ENCODE measurements around the gene CLDN15.
"Not testable (repeated sequence)": the region's sequence is repeated elsewhere in the genome, so short reads cannot be mapped to it uniquely, and the experiment has no call there.

CLDN15 gene

DNA sequence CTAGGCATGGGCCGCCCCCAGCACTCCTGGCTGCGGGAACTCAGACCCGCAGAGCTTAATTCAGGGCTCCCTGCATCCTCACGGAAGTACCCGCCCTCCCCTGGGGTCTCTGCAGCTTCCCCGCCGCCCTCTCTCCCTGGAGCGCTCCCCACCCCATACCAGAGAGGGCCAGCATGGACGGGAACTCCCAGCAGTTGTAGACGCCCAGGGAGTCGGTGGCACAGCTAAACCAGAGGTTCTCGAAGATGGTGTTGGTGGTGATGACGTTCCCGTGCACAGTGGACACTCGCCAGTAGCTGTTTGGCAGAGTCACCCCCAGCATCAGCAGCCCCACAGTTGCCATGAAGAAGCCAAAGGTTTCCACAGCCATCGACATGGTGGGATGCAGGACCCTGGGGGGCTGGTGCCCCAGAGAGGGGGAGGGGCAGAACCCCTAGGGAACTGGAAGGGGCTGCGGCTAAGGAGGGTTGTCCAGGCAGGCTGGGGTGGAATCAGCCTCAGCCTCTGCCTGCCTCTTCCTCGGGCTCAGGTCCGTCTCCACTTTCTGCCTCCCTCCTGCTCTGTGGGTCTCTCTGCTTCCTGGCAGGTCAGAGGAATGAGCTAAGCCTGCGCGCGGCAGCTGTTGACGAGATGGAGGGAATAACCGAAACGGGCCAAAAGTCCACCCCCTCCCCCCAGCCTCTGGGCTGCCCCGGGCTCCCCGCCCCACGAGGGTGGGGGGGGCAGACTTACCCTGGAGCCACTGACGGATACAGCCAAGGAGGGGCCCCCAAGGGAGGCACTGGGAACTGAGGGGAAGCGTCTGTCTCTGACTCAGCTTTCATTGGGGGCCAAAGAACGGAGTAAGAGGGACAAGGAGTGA, at the start of gene CLDN15:
Gene CLDN15 (minus strand): TSS at position 597 of the 862 bp plus-strand sequence. CDS start 221 bp downstream, at position 376.
- DNase-seq, result peak in 6 of 58 donors; percentile 4 to 36 (median 30)

- no peak for DNase-seq
These were observed 49.4 kb upstream of the CLDN15 start for GRCh38 chr7:101287032-101287431.

GRCh38 chr7:101285880-101286279, 48.3 kb upstream of the CLDN15 start:
- not testable (repeated sequence) for DNase-seq

GRCh38 chr7:101285171-101285570, 47.6 kb upstream of the CLDN15 start:
- no peak for DNase-seq

GRCh38 chr7:101280912-101281311, 43.3 kb upstream of the CLDN15 start:
- DNase-seq, result not testable (repeated sequence)

DNA sequence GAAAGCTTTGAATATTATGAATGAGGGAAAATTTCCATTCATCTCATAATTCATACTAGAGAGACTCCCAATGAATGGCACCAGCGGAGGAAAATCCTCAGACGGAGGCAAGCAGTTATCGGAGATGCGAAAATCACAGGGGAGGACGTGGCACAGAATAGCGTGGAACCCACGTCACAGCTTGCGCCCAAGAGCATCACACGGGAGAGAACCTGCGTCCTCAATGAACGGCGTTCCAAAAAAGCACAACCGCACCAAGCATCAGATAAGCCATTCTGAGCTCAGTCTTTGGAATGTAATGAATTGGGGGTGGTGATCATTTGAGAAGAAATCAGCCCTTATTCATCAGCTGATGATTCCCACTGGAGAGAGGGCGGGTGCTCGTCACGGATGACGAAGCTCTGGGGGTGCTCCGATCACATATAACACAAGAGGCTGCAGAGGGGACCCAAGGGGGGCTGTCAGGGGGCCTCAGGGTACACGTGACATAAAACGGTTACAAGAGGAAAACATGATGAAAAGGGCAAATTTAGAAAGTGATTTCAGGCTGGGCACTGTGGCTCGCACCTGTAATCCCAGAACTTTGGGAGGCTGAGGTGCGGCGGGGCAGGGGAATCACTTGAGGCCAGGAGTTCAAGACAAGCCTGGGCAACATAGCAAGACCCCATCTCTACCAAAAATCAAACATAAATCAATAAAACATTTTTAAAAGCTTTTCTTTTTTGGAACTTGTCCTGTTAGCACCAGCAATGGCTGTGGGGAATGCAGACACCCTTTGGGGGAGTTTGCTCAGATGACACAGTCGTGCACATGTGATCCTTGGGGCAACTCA, 41.1 kb upstream of the CLDN15 start:
- peak in 5 of 58 donors; percentile 7 to 38 (median 8) for DNase-seq

DNA sequence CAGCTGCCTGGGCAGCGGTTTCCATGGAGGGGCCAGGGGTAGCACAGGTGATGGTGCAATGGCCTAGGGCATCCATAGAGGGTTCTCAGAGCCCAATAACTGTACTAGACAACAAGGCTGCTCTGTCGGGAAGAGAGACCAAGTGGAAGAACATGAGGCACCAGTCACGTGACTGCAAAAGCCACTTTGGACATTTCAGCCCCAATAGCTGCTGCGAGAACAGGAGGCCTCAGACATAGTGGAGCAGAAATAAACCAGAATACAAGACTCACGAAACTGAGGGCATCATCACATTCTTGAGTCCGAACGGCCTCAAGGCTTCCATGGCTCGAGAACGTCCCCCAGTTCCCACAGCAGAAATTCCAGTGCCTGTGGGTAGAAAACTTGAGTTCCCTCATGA, 39.6 kb upstream of the CLDN15 start:
- no peak for DNase-seq

DNA sequence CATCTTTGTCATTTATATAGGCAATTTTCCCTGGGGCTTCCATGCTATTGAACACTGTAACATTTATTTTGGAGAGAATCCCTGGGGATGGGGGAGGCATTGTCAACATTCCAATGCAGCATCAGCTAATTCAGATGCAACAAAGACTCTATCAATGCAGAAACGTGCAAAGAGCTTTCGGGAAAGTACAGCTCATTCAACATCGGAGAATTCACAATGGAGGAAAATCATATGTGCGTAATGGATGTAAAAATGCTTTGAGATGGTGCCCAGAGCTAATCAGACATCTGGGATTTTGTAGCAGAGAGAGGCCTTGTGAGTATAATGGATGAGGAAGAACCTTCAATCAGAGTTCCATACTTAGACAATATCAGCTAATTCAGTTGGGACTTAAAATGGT, 35.6 kb upstream of the CLDN15 start:
- DNase-seq, result peak in 3 of 58 donors; percentile 2 to 30 (median 19)

DNA sequence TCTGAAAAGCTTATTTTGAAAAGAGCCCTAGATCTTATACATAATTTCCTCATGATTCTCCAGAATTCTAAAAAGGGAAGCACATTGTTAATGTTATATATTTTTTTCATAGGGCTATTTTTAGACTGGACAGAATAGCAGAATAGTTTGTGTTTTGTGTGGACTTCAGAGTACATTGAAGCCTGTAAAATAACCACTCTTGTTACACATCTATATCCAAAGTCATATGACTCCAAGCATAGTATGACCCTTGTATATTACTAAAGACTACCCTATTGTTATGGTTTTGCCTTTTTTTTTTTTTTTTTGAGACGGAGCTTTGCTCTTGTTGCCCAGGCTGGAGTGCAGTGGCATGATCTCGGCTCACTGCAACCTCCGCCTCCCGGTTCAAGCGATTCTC, 33.4 kb upstream of the CLDN15 start:
- peak in 1 of 58 donors; percentile 19 for DNase-seq

DNA sequence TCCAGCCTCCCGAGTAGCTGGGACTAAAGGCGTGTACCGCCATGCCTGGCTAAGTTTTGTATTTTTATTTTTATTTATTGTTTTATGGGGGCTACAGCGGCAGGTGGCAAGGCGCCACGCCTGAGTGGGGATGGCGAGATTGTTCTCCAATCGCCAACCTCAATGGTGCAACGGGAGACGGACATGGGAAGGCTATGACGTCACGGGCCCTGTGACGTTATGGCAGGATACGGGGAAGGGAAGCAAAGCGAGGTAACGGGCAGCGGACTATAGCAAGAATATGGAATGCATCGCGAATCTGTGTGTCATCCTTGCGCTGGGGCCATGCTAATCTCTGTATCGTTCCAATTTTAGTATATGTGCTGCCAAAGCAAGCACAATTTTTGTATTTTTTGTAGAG, 32.1 kb upstream of the CLDN15 start:
- DNase-seq, result no peak

DNA sequence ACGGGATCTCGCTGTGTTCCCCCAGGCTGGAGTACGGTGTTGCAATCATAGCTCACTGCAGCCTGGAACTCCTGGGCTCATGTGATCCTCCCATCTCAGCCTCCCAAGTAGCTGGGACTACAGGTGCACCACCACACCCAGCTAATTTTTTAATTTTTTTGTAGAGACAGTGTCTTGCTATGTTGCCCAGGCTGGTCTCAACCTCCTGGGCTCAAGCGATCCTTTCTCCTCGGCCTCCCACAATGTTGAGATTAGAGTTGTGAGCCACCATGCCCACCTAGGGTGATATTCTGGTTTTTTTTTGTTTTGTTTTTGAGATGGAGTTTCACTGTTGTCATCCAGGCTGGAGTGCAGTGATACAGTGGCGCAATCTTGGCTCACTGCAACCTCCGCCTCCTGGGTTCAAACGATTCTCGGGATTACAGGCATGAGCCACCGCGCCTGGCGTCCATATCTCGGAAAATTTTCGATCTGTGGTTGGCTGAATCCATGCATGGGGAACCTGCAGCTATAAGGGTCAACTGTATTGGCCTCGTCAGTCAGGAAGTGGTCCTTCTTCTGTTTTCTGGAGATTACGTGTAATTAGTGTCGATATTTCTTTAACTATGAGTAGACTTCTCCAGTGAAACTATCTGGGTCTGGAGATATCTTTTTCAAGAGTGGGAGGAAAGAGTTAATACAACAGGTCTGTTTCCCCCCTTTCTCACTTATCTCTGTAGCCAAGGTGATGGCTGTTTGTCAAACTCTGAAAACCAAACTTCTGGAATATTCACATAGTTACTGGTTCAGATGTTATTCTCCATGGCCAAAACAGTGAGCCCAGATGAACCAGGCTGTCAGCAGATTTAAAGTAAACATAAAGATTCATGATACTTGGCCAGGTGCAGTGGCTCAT, 28.3 kb upstream of the CLDN15 start:
- no peak for DNase-seq

DNA sequence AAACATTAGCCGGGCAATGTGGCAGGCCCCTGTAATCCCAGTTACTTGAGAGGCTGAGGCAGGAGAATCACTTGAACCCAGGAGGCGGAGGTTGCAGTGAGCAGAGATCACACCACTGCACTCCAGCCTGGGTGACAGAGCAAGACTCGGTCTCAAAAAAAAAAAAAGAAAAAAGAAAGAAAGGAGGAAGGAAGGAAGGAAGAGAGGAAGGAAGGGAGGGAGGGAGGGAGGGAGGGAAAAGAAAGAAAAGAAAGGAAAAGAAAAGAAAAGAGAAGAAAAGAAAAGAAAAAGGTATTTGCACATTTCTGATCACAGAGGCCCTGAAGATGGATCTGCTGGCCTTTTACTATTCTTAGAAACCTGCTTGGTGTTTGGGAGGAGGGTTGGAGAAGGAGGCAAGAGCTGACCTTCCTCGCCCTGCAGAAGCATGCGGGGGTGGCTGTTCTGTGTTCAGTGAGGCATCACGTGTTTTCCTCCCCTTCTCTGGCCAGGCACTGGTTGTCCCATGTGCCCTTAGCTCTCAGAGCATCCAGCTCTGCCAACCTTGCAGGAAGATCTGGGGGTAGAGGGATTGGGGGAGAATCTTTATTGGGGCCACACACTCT, 26.6 kb upstream of the CLDN15 start:
- DNase-seq, result not testable (repeated sequence)

DNA sequence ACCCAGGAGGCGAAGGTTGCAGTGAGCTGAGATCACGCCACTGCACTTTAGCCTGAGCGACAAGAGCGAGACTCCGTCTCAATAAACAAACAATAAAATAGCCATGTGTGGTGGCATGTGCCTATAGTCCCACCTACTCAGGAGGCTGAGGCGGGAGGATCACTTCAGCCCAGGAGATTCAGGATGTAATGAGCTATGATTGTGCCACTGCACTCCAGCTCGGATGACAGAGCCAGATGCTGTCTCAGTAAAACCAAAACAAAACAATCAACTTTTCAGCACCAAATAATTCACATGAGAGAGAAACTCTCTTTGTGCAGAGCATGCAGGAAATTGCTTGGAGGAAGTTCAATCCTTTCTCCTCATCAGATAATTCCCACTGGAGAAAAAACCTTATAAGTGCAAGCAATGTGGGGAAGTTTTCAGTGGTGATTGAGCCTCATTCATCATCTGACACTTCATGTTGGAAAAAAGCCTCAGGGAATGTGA, 20.7 kb upstream of the CLDN15 start:
- no peak for DNase-seq

DNA sequence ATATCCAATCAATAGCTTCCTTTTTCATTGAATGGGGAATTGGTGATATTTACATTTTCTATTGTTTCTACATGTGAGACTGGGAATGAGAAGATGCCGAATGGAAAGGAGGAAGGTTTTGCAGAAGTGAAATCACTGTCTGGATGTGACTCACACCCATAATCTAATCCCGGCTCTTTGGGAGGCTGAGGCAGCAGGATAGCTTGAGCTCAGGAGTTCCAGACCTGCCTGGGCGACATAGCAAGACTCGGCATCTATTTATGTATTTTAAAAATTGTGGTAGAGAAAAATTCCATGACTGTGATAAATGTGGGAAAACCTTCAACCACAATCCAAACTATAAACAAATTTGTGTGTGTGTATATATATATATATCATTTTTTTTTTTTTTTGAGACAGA, 18.2 kb upstream of the CLDN15 start:
- DNase-seq, result no peak

DNA sequence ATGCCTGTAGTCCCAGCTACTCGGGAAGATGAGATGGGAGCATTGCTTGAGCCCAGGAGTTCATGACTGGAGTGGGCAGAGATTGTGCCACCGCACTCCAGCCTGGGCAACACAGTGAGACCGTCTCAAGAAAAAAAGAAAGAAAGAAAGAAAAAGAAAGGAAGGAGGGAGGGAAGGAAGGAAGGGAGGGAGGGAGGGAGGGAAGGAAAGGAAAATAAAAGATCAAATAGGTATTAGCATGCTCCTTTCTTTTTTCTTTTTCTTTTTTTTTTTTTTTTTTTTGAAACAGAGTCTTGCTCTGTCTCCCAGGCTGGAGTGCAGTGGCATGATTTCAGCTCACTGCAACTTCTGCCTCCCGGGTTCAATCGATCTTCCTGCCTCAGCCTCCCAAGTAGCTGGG, 15.6 kb upstream of the CLDN15 start:
- DNase-seq, result not testable (repeated sequence)

DNA sequence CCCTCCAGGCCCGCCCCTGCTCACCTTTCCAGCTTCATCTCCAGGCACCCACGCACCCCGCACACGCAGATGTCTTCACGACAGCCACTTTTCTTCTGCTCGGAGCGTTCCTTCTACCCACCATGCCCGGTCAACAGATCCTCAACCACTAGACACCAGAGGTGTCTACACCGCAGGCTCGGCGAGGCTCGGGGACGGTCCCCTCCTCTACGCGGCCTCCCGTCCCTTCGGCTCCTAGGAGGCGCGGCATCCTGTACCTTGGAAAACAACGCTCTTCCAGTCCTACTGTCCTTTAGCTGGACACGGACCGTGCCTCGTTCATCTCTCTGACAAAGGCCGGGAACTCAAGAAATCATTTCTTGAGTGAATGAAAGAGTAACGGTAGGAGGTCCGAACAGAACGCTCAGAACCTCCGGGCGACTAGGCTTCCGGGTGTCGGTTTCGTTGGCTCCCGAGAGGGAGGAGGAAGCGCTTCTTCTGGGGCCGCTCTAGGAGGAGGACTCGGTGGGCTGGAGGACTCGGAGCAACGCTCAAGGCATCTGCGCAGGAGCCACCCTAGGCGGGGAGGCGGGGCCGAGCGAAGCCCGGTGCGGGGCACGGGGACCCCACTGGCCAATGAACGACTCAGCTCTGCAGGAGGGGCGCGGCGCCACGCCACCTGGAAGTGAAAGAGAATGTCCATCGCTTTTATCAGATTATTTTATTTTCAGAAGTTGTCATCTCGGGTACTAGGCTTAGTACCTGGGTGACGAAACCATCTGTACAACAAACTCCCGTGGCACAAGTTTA, 14.5 kb upstream of the CLDN15 start:
- DNase-seq, result peak; percentile 54 to 97 (median 93)

- no peak for DNase-seq
These were observed 12.7 kb upstream of the CLDN15 start for GRCh38 chr7:101250324-101250723.

- no peak for DNase-seq
These were observed 10.7 kb upstream of the CLDN15 start for GRCh38 chr7:101248276-101248675.

- DNase-seq, result no peak
These were observed 7.6 kb upstream of the CLDN15 start for GRCh38 chr7:101245147-101245668.
